Mucosa of descending colon (tissue), 3 donors: ENCODE data around the gene KRTAP10-4. TPM values are rescaled to one million over a fixed set of nuclear protein-coding genes. Genes with fewer than 3 reads are reported as not detected.

ENCODE experiments used
- ATAC-seq: fragments of 200-7000 bp; cut with Tn5 transposase; one replicate; pipeline ENCODE4 v1.9.1; 2020; ENCODE audit warnings: mild to moderate bottlenecking, moderate library complexity
- DNase-seq, 3 donors: peaks; one replicate each; pipeline ENCODE4 v3.0.0-alpha.2; 2020
- H3K36me3 ChIP-seq: fragments of 200-600 bp; one replicate; pipeline ENCODE4 v1.8.0; 2021; ENCODE audit warnings: low read depth, mild to moderate bottlenecking
- H3K4me1 ChIP-seq: fragments of 200-600 bp; one replicate; pipeline ENCODE4 v1.8.0; 2021; ENCODE audit warnings: low read depth, mild to moderate bottlenecking
- H3K4me3 ChIP-seq: fragments of 200-600 bp; one replicate; pipeline ENCODE4 v1.8.0; 2021; ENCODE audit warnings: mild to moderate bottlenecking
- H3K9me3 ChIP-seq: fragments of 200-600 bp; one replicate; pipeline ENCODE4 v1.8.0; 2021; ENCODE audit warnings: mild to moderate bottlenecking
- intact Hi-C, 2 donors: fragments of 100-400 bp; cut with DNase I in 1 of 2; cut with micrococcal nuclease in 1 of 2; formaldehyde crosslinking; loops; one replicate each; pipeline versions ENCODE4 v1.11.0 to v1.11.1; 2022; cut with DNase I, micrococcal nuclease
- total RNA-seq, 3 donors: library from RNA; stranded (reverse); fragmentation: NEBNext Ultra II Directional in 2 of 3; extraction: Animal tissue kit (Norgen Biotek cat#: 25700) in 2 of 3; gene quantifications; one replicate each; pipeline versions ENCODE4 v1.2.1 to v1.2.4, GENCODE V29; 2021 to 2023
- TF ChIP-seq, protein P1 (sequence below): fragments of 200-600 bp; IDR thresholded peaks from one replicate; pipeline ENCODE4 v1.8.0; 2022; ENCODE audit warnings: antibody characterized with exemption, mild to moderate bottlenecking
- donor health status: DM: no; HTN: no; CAD: no; lungs with moderate emphysema.
- donor health status: DM: no; HTN: no; CAD: no.
- donor health status: DM: no; HTN: yes; CAD: no.

Gene KRTAP10-4
- total RNA-seq, 3 donors from 2014 or later = not detected

DNA sequence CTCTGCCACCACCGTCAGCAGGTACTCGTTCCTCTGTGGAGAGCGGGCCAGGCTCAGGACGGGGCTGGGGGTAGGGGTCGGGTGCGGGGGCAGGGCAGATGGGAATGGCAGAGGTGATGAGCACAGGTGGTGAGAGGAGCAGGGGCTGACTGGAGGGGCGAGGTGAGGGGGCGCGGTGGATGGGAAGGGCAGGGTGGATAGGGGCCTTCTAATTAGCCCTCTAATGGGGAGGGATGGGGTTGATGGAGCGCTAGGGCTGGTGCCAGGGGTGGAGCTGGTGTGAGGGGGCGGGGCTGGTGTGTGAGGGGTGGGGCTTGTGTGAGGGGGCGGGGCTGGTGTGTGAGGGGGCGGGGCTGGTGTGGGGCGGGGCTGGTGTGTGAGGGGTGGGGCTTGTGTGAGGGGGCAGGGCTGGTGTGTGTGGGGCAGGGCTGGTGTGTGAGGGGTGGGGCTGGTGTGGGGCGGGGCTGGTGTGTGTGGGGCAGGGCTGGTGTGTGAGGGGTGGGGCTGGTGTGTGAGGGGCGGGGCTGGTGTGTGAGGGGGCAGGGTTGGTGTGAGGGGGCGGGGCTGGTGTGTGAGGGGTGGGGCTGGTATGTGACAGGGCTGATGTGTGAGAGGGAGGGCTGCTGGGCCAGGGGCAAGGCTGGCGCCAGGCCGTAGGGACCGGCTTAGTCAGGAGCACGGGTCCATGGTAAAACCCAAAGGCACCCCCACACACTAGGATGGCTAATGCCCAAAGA is 39.5 kb upstream of the KRTAP10-4 start:
- no peak overlapping the region for H3K4me3 ChIP-seq
- H3K4me1 ChIP-seq = no peaks in the 10 kb centered on the region
- DNase-seq (peak in 2 of 3 donors; percentile 11 to 47), ATAC-seq (no peak)
- no peaks in the 10 kb centered on the region for H3K9me3 ChIP-seq
- intact Hi-C loops = no loop called here
- TF ChIP-seq, protein P1, sequence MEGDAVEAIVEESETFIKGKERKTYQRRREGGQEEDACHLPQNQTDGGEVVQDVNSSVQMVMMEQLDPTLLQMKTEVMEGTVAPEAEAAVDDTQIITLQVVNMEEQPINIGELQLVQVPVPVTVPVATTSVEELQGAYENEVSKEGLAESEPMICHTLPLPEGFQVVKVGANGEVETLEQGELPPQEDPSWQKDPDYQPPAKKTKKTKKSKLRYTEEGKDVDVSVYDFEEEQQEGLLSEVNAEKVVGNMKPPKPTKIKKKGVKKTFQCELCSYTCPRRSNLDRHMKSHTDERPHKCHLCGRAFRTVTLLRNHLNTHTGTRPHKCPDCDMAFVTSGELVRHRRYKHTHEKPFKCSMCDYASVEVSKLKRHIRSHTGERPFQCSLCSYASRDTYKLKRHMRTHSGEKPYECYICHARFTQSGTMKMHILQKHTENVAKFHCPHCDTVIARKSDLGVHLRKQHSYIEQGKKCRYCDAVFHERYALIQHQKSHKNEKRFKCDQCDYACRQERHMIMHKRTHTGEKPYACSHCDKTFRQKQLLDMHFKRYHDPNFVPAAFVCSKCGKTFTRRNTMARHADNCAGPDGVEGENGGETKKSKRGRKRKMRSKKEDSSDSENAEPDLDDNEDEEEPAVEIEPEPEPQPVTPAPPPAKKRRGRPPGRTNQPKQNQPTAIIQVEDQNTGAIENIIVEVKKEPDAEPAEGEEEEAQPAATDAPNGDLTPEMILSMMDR = no peak
- H3K36me3 ChIP-seq = no peaks in the 10 kb centered on the region

DNA sequence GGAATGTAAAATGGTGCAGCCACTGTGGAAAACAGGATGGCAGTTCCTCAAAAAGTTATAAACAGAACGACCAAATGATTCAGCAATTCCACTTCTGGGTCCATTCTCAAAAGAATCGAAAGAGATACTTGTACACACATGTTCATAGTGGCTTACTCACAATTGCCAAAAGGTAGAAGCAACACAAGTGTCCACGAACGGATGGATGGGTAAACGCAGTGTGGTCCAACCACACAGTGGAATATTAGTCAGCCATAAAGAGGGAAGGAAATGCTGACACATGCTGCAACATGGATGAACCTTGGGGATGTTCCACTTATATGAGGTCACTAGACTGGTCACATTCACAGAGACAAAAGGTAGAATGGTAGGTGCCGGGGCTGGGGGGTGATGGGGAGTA is 38.8 kb upstream of the KRTAP10-4 start:
- intact Hi-C loops = no loop called here
- TF ChIP-seq, protein P1 = no peak
- Histone ChIP-seq H3K36me3 (no peaks in the 10 kb centered on the region), H3K4me1 (no peaks in the 10 kb centered on the region), H3K4me3 (no peak overlapping the region), H3K9me3 (no peaks in the 10 kb centered on the region)
- DNase-seq = no peak
- no peak for ATAC-seq

DNA sequence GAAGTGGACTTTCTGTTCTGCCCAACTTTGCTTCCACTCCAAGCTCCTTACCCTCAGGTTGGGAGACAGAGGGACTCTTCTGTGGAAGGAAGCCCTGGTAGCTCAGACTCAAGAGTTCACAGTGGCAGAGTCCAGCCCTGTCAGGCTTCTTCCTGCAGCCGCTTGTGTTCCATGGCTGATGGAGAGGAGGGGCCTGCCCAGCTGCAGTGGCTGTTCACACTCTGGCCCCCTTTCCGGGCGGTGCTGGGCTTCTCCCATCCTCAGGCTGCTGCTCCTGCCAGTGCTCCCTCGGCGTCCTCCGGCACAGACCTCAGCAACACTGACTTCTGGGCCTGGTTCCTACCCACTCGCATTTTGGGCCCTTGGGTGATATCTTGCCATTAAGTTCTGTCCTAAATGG is 37.6 kb upstream of the KRTAP10-4 start:
- no peak for ATAC-seq
- intact Hi-C loops = no loop called here

DNA sequence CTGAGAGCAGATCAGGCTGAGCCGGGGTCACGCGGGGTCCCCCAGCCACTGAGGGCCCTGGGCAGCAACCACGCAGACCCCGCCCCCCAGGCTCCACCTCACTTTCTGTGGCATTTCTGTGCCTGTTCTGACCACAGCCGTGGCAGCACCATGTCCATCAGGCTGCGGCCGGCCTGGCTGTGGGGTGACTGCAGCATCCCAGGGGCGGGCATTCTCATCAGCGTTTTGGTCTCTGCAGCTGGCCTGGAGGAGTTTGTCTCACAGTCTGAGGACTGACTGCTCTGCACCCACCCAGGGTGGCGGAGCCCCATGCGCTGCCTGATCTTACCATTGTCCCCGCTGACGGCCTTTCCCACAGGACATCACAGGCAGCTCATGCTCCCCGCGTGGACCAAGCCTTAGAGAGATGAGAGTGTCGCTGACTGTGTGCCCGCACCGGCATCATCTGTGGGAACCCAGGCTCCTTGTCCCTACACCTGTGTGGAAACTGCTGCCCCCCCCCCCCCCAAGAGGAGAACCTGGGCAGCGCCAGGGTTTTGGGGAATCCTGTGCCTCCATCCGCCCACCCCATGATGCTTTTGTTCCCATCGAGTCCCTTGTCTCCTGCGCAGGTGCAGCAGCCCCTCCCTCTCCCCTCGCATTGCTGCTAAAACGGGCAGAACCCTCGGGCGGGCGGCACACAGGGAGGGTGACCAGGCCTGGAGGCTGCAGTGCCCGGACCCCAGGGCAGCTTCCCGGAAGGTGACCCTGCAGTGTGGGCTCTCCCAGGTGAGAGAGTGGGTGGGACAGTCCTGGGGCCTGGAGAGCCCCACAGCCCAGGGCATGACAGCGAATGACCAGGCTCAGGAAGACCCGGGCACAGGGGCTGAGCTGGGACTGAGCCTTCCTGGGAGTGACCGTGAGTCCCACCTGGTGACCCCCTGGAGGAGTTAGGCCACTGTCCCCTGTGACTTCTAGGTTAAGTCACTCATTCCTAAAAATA is 35.3 kb upstream of the KRTAP10-4 start:
- DNase-seq (peak in 1 of 3 donors; percentile 44), ATAC-seq (no peak)
- Histone ChIP-seq H3K36me3 (no peaks in the 10 kb centered on the region), H3K9me3 (peaks cover 12% of the 10 kb centered on the region), H3K4me3 (no peak overlapping the region), H3K4me1 (no peaks in the 10 kb centered on the region)
- TF ChIP-seq, protein P1 = no peak
- intact Hi-C loops = no loop called here

More for the DNA sequence above, 37.6 kb upstream of the KRTAP10-4 start:
- Histone ChIP-seq H3K4me1 (no peaks in the 10 kb centered on the region), H3K9me3 (no peaks in the 10 kb centered on the region), H3K4me3 (no peak overlapping the region), H3K36me3 (no peaks in the 10 kb centered on the region)
- TF ChIP-seq, protein P1 = no peak
- peak in 1 of 3 donors; percentile 34 for DNase-seq

DNA sequence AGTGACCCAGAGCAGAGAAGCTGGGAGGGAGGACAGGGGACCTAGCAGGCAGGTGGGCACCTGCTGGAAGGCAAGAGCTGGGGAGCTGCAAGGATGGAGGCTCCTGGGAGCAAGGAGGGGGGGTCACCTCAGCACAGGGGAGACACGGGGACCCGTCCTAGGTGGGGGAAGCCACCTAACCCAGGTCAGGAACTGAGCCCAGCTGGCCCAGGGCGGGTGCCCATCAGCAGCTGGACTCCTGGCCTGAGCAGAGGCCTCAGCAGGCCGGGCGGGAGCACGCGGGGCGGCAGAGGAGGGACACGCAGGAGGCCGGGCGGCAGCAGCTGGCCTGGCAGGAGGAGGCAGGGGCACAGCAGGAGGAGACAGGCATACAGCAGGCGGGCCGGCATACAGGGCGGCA is 34.5 kb upstream of the KRTAP10-4 start:
- Histone ChIP-seq H3K9me3 (peaks cover 12% of the 10 kb centered on the region), H3K4me1 (no peaks in the 10 kb centered on the region), H3K4me3 (no peak overlapping the region), H3K36me3 (no peaks in the 10 kb centered on the region)
- intact Hi-C loops = no loop called here
- DNase-seq = no peak
- ATAC-seq = no peak
- TF ChIP-seq, protein P1 = no peak
